Endothelial cell (in vitro differentiated cells): ENCODE results near the gene STX7. TPM values are rescaled to one million over a fixed set of nuclear protein-coding genes. Genes with fewer than 3 reads are reported as not detected.
A peak's percentile ranks its signal among the peaks of the same experiment; 100 is the strongest.
"Not testable (repeated sequence)": the region's sequence is repeated elsewhere in the genome, so short reads cannot be mapped to it uniquely, and the experiment has no call there.

Experiments
- DNase-seq: peaks from one replicate; pipeline ENCODE4 v3.0.0; 2021; ENCODE audit warnings: low spot score
- H3K27ac Mint-ChIP-seq: one replicate; pipeline ENCODE4 v1.8.0; 2021; ENCODE audit warnings: mixed read lengths, inconsistent platforms; ENCODE audit not compliant: unreplicated experiment
- H3K27me3 Mint-ChIP-seq: one replicate; pipeline ENCODE4 v1.8.0; 2021; ENCODE audit warnings: mild to moderate bottlenecking, moderate library complexity, mixed read lengths, inconsistent platforms; ENCODE audit not compliant: unreplicated experiment
- H3K36me3 Mint-ChIP-seq: one replicate; pipeline ENCODE4 v1.8.0; 2021; ENCODE audit warnings: mild to moderate bottlenecking, low read depth, mixed read lengths, inconsistent platforms; ENCODE audit not compliant: unreplicated experiment
- H3K4me1 Mint-ChIP-seq: one replicate; pipeline ENCODE4 v1.8.0; 2021; ENCODE audit warnings: mild to moderate bottlenecking, mixed read lengths, inconsistent platforms; ENCODE audit not compliant: unreplicated experiment
- H3K4me3 Mint-ChIP-seq: one replicate; pipeline ENCODE4 v1.8.0; 2021; ENCODE audit warnings: mild to moderate bottlenecking, mixed read lengths, inconsistent platforms; ENCODE audit not compliant: unreplicated experiment
- H3K9me3 Mint-ChIP-seq: one replicate; pipeline ENCODE4 v1.8.0; 2021; ENCODE audit warnings: mixed read lengths, inconsistent platforms; ENCODE audit not compliant: unreplicated experiment
- CTCF ChIP-seq: fragments of 200-600 bp; sonication (generic); IDR thresholded peaks from one replicate; pipeline ENCODE4 v1.5.0; 2021; ENCODE audit warnings: antibody characterized with exemption; ENCODE audit not compliant: unreplicated experiment
- long read RNA-seq: library from polyadenylated mRNA; unstranded; transcript quantifications from one replicate; pipeline ENCODE4 v2.0.0, GENCODE V29; 2020; ENCODE audit not compliant: unreplicated experiment
- total RNA-seq: library from RNA; stranded (reverse); fragmentation: NEBNext Ultra II Directional; extraction: Animal tissue kit (Norgen Biotek cat#: 25700); gene quantifications from one replicate; pipeline ENCODE4 v1.2.1, GENCODE V29; 2021; ENCODE audit not compliant: unreplicated experiment

Gene STX7, protein sequence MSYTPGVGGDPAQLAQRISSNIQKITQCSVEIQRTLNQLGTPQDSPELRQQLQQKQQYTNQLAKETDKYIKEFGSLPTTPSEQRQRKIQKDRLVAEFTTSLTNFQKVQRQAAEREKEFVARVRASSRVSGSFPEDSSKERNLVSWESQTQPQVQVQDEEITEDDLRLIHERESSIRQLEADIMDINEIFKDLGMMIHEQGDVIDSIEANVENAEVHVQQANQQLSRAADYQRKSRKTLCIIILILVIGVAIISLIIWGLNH
- 60.9 TPM for total RNA-seq
- long read RNA-seq, full-length matches to known transcripts, result 25 of 26 reads
- long read RNA-seq, partial matches to known transcripts, result 0 of 26 reads
- long read RNA-seq, other reads (novel, unspliced or antisense), result 1 of 26 reads

- peak within 1 kb of the TSS; percentile 98 for H3K4me3 Mint-ChIP-seq
- H3K4me1 Mint-ChIP-seq, result peaks cover 12% of the 10 kb centered on the region
- no peak for TF ChIP-seq CTCF
- no peaks in the 10 kb centered on the region for H3K9me3 Mint-ChIP-seq
- H3K27me3 Mint-ChIP-seq, result no peaks in the 10 kb centered on the region
- H3K27ac Mint-ChIP-seq, result peak within 1 kb of the TSS; percentile 89
- H3K36me3 Mint-ChIP-seq, result peaks cover 3% of the 10 kb centered on the region
- peak; percentile 89 for DNase-seq
Measured at GRCh38 chr6:132512638-132513632, at the start of gene STX7. TSS of gene STX7 (minus strand) at chr6:132513116. CDS start at chr6:132503530, 9,586 bp downstream.

DNA sequence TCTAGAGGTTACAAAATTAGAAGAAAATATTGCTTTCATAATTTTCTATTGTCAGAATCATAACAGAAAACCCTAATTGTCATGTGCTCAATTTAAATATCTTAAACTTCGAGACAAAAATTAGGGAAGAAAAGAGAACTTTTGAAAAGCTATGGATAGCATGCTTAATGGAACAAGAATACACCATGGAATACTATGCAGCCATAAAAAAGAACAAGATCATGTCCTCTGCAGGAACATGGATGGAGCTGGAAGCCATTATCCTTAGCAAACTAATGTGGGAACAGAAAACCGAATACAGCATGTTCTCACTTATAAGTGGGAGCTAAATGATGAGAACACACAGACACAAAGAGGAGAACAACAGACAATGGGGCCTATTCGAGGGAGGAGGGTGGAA is 47.2 kb upstream of the STX7 start:
- H3K27ac Mint-ChIP-seq, H3K36me3 Mint-ChIP-seq: not testable (repeated sequence)

GRCh38 chr6:132552372-132552771 is 39.5 kb upstream of the STX7 start, which contains the start of gene TAAR8:
TSS of gene TAAR8 (plus strand) at chr6:132552672. CDS start at chr6:132552693, 21 bp downstream.
- H3K27ac Mint-ChIP-seq, result no peak within 1 kb of the TSS
- H3K36me3 Mint-ChIP-seq, result no peaks in the 10 kb centered on the region
- no peaks in the 10 kb centered on the region for H3K27me3 Mint-ChIP-seq
- H3K4me3 Mint-ChIP-seq, result no peak within 1 kb of the TSS
- peaks cover 9% of the 10 kb centered on the region for H3K4me1 Mint-ChIP-seq
- no peaks in the 10 kb centered on the region for H3K9me3 Mint-ChIP-seq
- no peak for TF ChIP-seq CTCF
- DNase-seq, result no peak

More for the DNA sequence above, 47.2 kb upstream of the STX7 start:
- not testable (repeated sequence) for H3K27me3 Mint-ChIP-seq, H3K4me3 Mint-ChIP-seq, DNase-seq, H3K4me1 Mint-ChIP-seq, H3K9me3 Mint-ChIP-seq

DNA sequence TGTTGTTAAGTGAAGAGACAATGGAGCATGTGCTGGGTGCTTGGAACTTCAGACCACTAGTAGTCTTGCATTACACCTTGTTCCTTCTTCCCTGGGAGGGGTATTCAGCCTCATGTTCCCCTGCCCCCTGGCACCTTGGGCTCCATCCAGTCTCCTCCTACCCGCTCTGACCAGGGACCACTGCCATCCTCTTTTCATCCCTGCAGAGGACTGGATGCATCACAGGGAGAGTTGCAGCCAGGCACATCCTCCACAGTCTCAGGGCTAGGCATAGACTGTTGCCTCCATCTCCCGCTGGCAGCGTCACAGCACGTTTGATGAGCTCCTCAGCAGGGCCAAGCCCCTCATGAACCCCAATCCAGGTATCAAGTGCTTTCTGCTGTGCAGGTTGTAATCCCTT is 38.3 kb upstream of the STX7 start:
- no peak overlapping the region for H3K27ac Mint-ChIP-seq
- H3K9me3 Mint-ChIP-seq, result no peaks in the 10 kb centered on the region
- no peak for TF ChIP-seq CTCF
- DNase-seq, result no peak
- H3K27me3 Mint-ChIP-seq, result no peaks in the 10 kb centered on the region
- H3K36me3 Mint-ChIP-seq, result no peaks in the 10 kb centered on the region
- no peak overlapping the region for H3K4me3 Mint-ChIP-seq
- H3K4me1 Mint-ChIP-seq, result peaks cover 9% of the 10 kb centered on the region

DNA sequence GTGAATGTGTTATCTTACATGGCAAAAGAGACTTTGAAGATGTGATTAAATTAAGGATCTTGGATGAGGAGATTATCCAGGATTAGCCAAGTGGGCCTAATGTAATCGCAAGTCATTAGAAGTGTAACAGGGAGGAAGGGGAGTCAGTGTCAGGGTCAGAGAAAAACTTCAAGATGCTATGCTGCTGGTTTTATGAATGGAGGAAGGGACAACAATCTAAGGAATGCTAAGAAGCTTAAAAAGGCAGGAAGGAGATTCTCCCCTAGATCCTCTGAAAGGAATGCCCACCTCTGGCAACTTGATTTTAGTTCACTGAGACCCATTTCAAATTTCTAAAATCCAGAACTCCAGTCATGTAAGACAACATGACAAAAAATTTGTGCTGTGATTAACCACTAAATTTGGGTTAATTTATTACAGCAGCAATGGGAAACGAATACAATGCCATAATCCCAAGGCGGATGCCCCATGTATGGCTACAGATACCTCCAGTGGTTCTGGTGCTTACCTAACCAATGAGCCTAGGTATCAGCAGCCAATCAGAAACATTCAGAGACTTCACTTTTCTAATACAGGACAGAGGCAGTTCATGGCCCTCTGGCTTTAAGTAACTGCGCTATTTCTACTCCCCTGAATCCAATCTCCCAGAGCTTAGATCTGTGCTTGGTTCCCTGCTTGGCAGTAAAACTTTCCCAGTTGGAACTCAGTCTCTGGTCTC is 36.0 kb upstream of the STX7 start:
- no peak for DNase-seq
- Mint-ChIP-seq H3K36me3 (no peaks in the 10 kb centered on the region), H3K9me3 (no peaks in the 10 kb centered on the region), H3K27me3 (no peaks in the 10 kb centered on the region), H3K4me3 (no peak overlapping the region), H3K4me1 (peaks cover 9% of the 10 kb centered on the region), H3K27ac (no peak overlapping the region)
- no peak for TF ChIP-seq CTCF
